Measurements from ENCODE around the gene ZNF556.

ZNF556 gene

GRCh38 chr19:2867025-2867991 lies at the start of gene ZNF556:
TSS of gene ZNF556 (plus strand) at chr19:2867335. CDS start at chr19:2867422, 87 bp downstream.
- DNase-seq (ENCODE audit: low read depth): no peak

GRCh38 chr19:2819540-2820111 lies 47.5 kb upstream of the ZNF556 start, which contains the start of gene ZNF554:
TSS of gene ZNF554 (plus strand) at chr19:2819868. CDS start at chr19:2820072, 204 bp downstream.
- DNase-seq (ENCODE audit: low read depth): peak; percentile 98

GRCh38 chr19:2820112-2820702 lies 46.9 kb upstream of the ZNF556 start:
- no peak for DNase-seq (ENCODE audit: low read depth)

GRCh38 chr19:2822846-2823245 lies 44.3 kb upstream of the ZNF556 start:
- no peak for DNase-seq (ENCODE audit: low read depth)

- DNase-seq (ENCODE audit: low read depth): no peak
These were observed 43.5 kb upstream of the ZNF556 start for GRCh38 chr19:2823646-2824045.

GRCh38 chr19:2824129-2824528 lies 43.0 kb upstream of the ZNF556 start:
- no peak for DNase-seq (ENCODE audit: low read depth)

GRCh38 chr19:2827022-2827421 lies 40.1 kb upstream of the ZNF556 start:
- no peak for DNase-seq (ENCODE audit: low read depth)

- DNase-seq (ENCODE audit: low read depth): no peak
These were observed 39.2 kb upstream of the ZNF556 start for GRCh38 chr19:2827840-2828489.

- no peak for DNase-seq (ENCODE audit: low read depth)
These were observed 32.8 kb upstream of the ZNF556 start for GRCh38 chr19:2834294-2834871.

GRCh38 chr19:2837430-2837829 lies 29.7 kb upstream of the ZNF556 start:
- no peak for DNase-seq (ENCODE audit: low read depth)

GRCh38 chr19:2840794-2841791 lies 26.0 kb upstream of the ZNF556 start, which contains the start of gene ZNF555:
TSS of gene ZNF555 (plus strand) at chr19:2841475. CDS start at chr19:2841573, 98 bp downstream.
- DNase-seq (ENCODE audit: low read depth): peak; percentile 92

- no peak for DNase-seq (ENCODE audit: low read depth)
These were observed 25.1 kb upstream of the ZNF556 start for GRCh38 chr19:2841855-2842574.

- no peak for DNase-seq (ENCODE audit: low read depth)
These were observed 22.0 kb upstream of the ZNF556 start for GRCh38 chr19:2845107-2845506.

GRCh38 chr19:2846180-2846894 lies 20.8 kb upstream of the ZNF556 start:
- no peak for DNase-seq (ENCODE audit: low read depth)

GRCh38 chr19:2847507-2847906 lies 19.6 kb upstream of the ZNF556 start:
- no peak for DNase-seq (ENCODE audit: low read depth)

- DNase-seq (ENCODE audit: low read depth): no peak
These were observed 18.5 kb upstream of the ZNF556 start for GRCh38 chr19:2848616-2849015.

GRCh38 chr19:2850256-2850925 lies 16.7 kb upstream of the ZNF556 start:
- no peak for DNase-seq (ENCODE audit: low read depth)

- DNase-seq (ENCODE audit: low read depth): no peak
These were observed 14.5 kb upstream of the ZNF556 start for GRCh38 chr19:2852598-2852997.
